AG10803 (cell line): ENCODE results near the gene KIF16B.

Experiments
- DNase-seq: peaks from one replicate; pipeline ENCODE4 v3.0.0; 2010; ENCODE audit warnings: low read depth
- H3K4me3 ChIP-seq: 2 replicates; pipeline ENCODE4 v1.5.1; 2011; ENCODE audit warnings: mild to moderate bottlenecking, low read length, control low read depth
- TF ChIP-seq, protein P1 (sequence below): conservative IDR thresholded peaks from 2 replicates; pipeline ENCODE4 v1.5.1; 2011; ENCODE audit warnings: mild to moderate bottlenecking, low read length, control low read depth, inconsistent platforms

Gene KIF16B

DNA sequence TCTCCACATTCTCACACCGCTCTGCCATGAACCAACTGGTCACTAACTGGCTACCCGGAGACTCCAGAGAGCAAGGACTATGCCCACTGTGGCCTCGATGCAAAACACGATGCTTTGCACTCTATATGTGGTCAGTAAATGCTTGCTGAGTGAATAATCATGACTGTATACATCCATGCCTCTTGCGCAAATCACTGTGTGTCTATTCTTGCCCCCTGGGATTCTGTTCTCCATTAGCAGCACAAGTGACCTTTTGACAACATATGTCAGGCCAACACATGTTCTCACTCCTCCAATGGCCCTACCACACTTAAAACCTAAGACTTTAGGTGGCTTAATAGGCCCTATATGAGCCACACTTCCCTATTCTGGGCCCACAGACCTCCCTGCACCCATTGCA is 16.9 kb downstream of the KIF16B start:
- DNase-seq, result no peak
- H3K4me3 ChIP-seq, result no peak overlapping the region
- TF ChIP-seq, protein P1, sequence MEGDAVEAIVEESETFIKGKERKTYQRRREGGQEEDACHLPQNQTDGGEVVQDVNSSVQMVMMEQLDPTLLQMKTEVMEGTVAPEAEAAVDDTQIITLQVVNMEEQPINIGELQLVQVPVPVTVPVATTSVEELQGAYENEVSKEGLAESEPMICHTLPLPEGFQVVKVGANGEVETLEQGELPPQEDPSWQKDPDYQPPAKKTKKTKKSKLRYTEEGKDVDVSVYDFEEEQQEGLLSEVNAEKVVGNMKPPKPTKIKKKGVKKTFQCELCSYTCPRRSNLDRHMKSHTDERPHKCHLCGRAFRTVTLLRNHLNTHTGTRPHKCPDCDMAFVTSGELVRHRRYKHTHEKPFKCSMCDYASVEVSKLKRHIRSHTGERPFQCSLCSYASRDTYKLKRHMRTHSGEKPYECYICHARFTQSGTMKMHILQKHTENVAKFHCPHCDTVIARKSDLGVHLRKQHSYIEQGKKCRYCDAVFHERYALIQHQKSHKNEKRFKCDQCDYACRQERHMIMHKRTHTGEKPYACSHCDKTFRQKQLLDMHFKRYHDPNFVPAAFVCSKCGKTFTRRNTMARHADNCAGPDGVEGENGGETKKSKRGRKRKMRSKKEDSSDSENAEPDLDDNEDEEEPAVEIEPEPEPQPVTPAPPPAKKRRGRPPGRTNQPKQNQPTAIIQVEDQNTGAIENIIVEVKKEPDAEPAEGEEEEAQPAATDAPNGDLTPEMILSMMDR, result no peak

DNA sequence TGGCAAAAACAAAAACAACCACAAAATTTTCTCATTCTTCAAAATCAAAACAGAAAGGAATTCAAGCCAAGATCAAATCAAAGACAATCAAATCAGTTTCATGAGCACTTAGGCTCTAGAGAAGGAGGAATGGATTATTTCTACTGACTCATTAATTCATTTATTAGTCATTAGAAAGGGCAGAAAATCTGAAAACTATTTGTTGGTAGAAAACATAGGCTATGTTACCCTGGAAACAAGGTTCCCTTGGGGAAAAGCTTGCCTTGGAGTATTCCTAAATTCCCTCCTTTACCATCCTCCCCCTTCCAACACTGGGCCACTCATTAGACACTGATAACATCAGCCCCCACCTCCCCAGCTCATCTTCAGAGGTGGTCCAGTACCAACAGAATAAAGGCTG is 17.5 kb downstream of the KIF16B start:
- no peak overlapping the region for H3K4me3 ChIP-seq
- TF ChIP-seq, protein P1, result no peak
- no peak for DNase-seq

DNA sequence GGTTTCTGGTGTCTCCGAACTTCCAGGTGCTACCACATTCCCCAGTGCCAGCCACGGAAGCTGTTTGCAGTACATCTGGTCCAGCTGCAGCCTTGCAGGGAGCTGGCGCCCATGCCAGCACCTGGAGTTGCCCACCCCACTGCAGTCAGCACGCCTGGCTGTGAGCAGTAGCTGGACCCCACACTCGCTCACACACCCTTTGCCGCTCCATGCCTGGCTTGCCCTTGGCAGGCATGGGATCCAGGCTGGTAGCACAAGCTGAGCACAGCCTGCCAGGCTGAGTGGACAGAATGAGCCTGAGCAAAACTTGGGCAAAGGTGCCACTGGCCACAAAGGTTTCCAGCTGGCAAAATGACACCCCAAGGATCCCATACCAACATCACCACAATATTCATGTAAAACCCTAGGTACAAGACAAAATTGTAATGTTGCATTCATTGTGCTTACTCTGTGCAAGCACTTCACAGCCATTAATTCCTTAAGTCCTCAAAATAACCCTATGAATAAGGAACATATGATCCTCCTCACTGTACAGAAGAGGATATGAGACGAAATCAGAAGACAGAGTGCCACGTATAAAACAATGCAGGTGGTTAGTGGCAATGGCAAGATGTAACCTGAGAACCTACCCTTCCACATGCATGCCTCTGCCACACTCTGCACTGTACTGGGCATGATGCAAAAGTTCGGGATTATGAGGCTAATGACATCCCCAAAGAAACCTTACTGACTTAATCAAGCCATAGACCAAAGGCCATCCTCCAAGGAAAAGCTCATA is 18.3 kb downstream of the KIF16B start:
- DNase-seq, result no peak
- no peak overlapping the region for H3K4me3 ChIP-seq
- TF ChIP-seq, protein P1, result no peak

DNA sequence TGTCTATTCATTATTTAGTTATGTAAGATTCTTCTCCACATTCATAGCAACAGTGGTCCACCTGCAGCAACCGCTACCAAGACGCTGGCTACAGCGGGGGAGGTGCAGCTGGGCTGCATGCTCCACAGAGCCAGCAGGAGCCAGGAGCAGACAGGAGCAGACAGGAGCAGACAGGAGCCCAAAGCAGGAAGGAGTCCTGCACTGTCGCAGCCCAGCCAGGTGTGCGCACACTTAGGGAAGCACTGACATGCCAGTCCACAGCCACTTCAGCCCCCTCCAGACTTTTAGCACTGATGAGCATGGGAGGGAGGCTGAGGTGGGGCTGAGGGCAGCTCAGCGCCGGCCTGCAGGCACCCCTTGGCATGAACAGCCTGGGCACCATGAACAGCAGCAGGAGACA is 19.6 kb downstream of the KIF16B start:
- no peak overlapping the region for H3K4me3 ChIP-seq
- DNase-seq, result no peak
- TF ChIP-seq, protein P1, result no peak

DNA sequence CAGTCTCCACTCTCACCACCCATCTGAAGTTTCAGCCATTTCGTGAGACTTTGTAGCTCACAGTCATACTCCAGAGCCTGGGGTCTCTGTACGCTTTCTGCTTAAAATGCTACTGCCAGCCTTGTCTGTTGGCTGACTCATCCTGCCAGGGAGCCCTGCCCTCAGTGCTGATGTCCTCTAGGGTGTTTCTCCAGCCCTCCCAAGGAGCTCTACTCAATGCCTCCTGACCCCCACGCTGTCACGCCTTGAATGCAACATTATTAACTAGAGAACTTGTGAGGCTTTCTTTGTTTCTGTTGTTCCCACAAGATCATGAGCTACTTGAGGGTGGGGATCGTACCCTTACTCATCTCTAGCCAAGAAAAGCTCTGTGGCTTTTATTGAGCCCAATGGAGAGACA is 20.1 kb downstream of the KIF16B start:
- DNase-seq, result no peak
- TF ChIP-seq, protein P1, result no peak
- H3K4me3 ChIP-seq, result no peak overlapping the region

DNA sequence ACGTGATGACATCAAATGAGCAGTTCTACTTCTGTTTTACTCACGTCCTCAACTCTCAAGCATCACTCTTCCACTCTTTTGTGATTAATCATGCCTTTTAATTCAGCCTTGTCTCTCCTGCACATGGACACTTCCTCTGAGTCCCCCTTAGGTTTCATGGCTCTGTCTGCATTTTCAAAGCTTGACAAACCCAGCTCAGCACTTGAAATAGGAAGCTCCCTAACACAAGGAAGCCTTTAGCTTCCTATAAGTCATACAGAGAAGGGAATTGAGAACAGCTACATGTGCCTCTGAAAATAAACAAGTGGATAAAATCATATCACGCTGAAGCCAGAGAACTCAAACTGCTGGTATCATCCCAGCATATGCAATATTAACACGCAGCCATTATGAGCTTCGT is 21.2 kb downstream of the KIF16B start:
- H3K4me3 ChIP-seq, result no peak overlapping the region
- DNase-seq, result no peak
- TF ChIP-seq, protein P1, result no peak

DNA sequence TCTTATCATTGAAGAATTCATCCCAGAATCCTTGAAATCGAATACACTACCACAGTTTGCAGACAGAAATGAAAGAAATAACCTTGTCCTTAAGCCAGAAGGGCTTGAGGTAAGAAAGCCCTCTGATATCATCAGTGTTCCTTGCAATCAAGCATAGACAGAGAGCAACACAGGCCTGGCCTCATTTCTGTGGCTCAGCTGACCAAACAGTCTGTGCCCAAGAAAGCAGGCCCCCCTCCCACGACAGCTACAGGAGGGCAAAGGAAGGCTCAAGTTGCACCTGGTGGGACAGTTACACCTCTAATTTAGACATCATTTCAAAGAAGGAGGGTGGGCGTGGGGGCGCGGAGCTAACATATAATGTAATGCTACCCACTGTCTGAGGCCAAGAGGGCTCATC is 21.6 kb downstream of the KIF16B start:
- TF ChIP-seq, protein P1, result no peak
- no peak overlapping the region for H3K4me3 ChIP-seq
- no peak for DNase-seq
